HG02885 (cell line): ENCODE measurements around the gene RPL31.

ENCODE experiments used
- ATAC-seq: cut with Tn5 transposase; IDR thresholded peaks from one replicate; pipeline ENCODE4 v1.9.1; 2021; ENCODE audit warnings: mild to moderate bottlenecking; ENCODE audit not compliant: unreplicated experiment, poor library complexity

RPL31 gene

DNA sequence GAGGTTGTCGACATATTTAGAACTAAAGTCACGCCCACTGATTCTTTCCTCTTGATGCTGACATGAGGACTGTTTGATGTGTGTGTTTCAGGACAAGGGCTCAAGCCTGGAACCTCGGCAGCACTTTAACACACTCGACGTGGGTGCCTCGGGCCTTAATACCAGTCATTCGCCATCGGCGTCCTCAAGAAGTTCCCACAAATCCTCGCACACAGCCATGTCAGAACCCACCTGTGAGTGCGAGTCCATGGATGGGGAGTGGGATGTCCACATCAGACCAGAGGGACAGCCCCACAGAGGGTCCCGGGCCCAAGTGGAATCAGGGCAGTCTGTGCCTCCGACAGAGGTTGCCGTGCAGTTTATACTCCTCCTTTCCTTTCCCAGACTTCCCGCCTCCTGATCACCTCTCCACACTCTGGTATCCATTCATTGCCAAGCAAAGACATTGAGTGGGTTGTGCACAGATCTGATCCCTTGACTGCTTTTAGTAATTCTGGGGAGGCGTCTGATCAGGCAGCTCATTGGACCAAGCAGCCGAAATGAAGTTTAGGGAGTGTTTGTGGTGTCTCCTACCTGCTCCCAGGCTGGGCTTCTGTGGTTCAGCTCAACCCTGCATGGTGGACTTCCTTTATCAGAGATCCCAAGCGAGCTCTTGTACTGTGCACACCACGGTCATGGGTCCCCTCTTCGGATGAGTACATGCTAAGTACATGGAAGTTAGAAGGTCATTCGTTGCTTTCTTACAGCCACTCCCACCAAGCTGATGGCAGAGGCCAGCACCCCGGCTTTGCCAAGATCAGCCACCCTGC, 27.2 kb upstream of the RPL31 start:
- ATAC-seq = no peak

DNA sequence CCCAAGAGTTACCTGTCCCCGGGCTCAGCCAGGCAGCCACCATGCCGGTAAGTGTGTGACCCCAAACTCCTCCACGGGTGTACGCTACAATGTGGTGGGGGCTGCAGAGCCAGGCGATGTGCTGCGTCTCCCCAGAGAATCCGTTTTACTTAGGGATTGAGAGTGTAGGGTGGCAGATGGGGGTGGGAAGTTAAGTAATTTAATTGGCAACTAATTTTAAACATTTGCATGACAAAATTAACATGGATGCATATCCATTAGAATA, 26.6 kb upstream of the RPL31 start:
- ATAC-seq = no peak

DNA sequence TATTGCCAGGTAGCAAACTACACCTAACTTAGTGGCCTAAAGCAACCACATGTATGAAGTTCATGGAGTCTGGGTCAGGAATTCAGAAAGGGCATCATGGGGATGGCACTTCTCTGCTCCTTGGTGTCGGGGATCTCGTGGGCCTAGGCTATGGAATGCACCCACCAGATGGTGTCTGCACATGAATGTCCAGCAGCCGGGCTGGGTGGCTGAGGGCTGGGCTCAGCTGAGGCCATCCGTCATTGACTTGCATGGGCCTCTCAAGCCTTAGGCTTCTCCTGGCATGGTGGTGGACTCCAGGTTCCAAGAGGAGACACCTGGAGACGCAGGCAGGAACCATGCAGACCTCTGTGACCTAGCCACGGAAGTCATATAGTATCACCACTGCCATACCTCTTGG, 26.0 kb upstream of the RPL31 start:
- no peak for ATAC-seq

DNA sequence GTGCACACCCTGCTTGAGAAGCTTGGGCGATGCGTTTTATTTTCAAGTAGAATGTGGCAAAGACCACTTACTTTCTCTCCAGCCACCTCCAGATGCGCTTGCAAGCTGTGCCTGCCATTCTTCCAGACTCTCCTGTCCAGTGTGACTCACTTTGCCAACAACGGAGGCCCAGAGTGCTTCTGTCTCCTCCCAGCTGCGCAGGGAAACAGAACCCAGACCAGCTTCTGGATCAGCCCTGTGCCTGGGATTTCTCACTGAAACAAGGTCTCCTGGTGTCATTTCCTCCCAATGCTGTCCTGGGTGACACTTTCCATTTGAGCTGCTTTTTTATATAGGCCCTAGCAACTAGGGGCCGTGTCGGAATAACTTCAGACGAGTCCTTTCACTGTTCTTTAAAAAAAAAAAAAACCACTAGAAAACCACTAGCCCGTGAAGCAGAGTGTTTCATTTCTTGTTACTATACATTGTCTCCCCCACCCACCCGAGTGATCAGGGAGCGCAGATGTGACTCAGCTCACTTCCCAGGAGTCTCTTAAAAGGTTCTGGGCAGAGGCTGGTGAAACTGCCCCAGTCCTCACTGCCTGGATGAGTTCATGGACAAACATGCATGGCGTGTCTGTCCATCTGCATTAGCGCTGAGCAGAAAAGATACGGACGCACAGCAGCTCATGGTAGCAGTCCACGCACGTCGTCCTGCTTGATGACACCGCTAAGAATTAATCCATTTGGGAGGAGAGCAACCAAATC, 25.3 kb upstream of the RPL31 start:
- ATAC-seq = peak; percentile 92

DNA sequence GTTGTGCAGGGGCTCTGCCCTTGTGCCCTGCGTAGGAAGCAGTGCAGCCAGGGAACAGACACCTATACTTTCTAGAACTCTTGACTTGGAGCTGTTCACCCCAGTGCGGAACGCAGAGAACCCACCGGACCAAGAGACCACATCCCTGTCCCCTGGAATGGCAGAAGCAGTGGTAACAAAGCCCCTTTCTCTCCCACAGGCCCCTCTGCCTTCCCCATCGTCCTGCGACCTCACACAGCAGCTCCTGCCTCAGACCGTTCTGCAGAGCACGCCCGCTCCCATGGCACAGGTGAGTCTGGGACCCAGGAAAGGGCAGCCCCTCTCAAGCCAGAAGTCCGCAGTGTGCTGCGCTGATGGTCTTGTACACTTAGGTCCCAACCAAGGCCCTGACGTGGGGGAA, 24.6 kb upstream of the RPL31 start:
- no peak for ATAC-seq

DNA sequence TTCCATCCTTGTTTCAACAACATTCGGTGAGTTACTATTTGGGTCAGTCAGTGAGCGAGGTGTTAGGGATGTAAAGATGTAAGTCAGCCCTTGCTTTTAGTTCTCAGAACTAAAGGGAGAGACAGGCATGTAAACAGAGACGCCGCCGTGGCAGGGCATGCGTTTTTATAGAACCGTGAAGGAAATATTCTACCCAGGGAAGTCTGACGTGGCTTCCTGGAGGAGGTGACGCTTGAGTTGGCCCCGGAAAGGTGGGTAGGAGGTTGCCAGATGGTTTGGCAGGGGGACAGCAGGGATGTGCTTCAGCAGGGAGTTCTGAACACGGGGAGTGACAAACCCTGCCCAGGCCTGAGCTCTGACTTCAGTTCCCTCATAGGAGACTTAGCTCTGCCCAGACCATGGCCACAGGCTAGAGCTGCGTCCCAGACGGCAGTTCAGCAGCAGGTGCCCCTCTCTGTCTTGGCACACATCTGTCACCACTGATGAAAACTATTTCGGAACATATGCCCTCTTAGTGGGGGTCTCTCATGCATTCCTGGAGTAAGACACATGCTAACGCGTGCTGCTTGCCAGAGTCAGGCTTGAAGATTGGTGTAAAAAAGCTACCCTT, 23.4 kb upstream of the RPL31 start:
- ATAC-seq = no peak

DNA sequence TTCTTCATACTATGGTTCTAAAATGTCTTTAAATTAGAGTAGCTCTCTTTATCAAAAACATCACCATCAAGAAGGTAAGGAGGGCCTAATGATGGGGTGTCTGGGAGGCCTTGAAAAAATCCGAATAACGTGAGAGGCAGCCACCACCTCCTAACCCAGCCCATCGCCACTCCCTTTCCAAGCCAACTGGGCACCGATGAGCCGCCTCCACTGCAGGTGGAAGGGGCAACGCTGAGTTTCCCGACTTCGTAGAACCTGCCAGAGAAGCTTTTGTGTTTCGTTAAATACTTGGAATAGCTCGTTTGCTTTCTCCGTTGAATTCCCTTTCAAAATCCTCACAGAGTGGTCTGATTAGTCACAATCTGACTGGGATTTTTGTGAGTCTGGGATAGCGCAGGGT, 22.0 kb upstream of the RPL31 start:
- no peak for ATAC-seq

DNA sequence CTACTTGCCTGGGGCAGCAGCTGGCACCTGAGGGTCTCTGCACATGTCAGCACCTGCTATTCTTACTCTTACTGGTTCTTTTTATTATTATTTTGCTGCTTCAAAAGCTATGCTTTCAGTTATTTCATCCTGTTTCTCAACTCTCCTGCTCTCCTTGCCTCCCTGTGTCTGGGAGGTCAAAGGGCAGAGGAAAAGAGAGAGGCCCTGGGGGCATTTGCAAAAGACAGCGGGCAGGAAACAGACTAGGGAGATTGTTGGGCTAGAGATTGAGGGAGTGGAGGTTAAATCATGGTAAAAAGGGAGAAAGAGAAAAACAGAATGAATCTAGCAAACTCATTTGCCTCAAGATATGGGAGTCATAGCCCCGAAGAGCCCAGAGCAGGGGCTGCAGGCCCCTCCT, 21.1 kb upstream of the RPL31 start:
- ATAC-seq = no peak

DNA sequence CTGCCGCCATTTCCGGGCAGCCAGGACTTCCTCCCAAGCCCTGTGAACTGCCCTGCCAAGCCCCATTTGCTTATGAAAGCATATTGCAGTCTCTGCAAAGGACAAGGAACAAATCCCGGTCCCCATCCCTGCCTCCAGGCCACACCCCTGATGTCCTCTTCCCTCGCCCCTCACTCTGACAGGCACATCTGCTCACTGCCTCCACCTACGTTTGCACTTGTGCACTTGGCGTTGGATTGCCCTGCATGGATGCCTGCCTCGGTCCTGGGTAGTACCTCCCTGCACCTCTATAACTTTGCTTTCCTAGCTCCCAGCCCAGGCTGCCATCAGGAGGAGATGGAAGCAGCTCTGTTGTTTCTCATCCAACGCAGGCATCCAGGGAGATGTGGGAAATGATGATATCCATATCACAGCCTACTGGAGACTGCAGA, 19.6 kb upstream of the RPL31 start:
- no peak for ATAC-seq

DNA sequence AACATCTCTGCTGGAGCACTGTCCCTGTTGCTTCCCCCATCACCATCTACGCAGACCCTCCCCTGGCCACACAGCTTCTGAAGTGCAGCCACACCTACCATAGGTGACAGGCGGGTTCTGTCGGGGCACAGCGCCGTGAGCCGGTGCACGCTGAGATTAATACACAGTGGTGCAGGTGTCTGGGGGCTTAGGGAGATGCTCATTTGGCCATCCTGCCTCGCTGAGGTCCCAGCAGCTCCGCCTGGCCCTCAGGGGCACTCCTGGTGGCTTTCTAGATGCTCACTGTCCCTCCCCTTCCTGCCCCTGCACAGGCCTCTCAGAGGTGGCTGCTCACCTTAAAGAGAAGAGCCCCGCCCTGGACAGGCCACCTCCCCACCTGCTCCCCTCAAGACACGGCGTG, 18.9 kb upstream of the RPL31 start:
- ATAC-seq = no peak

DNA sequence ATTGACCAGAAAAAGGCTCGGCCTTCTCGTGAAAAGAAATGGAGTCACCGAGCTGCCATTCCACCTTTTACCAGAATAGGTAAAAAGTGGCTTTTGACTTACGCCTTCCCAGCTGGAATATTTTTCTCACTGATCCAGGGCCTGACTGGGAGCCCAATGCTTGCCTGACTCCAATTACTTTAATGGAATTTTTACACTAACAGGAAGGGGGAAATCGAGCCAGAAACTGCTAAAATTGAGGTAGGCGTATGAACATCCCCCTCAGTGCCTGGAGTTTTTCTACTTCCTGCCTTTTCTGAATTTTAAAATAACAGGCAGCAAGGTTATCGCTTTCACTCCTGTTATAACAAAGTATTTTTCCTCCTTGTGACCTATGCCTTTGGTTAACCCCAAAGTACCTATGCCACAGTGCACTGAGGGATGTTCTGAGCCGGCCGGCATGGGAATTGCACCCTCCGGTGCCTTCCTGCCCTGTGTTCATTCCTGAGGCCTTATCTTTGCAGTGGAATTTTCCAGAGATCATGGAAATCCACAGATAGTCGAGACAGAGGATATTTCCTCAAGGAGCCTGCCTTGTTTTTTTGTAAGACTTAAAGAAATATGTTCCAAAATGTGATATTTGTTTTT, 18.3 kb upstream of the RPL31 start:
- no peak for ATAC-seq

DNA sequence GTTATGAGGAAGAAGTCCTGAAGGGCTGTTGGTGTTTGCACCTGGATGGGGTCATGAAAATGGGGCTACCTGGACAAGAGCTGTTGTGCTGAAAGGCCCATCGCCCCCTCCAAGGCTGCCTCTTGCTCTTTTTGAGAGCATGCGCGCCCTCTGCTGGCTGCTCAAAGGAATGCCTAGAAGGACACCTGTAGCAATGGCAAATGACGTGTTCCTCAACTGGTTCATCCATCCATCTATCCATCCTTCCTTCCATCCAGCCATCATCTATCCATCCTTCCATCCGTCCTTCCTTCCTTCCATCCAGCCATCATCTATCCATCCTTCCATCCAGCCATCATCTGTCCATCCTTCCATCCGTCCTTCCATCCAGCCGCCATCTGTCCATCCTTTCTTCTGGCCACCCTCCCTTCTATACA, 17.2 kb upstream of the RPL31 start:
- no peak for ATAC-seq

DNA sequence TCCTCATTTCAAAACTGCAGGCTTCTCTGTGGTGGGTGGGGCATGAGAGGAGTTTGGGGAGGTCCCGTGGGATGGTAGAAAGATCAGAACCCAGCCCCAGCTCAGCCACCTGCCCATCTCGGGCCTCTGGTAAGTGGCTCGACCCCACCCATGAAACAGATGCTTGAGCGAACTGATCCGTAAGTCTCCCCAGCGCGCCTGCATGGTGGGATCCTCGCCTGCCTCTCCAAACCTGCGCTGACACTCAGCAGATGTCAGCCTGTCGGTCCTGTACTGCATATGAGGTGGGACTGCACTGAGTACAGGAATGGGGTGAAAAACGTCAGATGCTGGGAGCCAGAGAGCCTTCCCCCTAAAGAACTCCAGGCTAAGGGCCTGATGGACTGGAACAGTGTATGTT, 15.9 kb upstream of the RPL31 start:
- ATAC-seq = no peak

DNA sequence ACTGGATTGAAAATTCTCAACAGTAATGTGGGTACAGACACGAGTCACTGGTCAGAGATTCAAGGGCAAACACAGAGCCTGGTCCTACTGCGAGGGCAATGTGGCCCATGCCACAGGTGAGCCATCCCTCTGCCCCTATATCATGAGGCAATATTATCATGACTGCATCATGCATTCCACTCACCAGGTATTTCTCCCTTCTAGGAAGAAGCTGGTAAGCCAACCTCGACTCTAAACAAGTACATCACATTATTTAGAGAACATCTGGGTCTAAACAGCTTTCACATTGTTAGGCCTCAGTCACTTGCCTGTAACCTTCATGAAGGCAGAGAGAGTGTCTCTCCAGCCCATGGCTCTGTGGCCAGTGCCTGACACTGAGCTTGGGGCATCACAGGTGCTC, 14.6 kb upstream of the RPL31 start:
- ATAC-seq = no peak

DNA sequence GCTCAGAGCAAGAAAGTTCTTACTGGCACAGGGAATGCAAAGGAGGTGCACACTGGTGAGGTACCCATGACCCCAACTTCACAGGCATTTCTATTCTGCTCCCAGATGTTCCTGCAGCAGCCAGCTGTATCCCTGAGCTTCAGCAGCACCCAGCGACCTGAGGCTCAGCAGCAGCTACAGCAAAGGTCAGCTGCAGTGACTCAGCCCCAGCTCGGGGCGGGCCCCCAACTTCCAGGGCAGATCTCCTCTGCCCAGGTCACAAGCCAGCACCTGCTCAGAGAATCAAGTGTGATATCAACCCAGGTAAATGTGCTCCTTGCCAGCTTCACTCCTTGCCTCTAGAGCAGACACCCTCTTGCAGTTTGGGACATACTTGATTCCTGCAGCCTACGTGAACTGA, 14.1 kb upstream of the RPL31 start:
- no peak for ATAC-seq

DNA sequence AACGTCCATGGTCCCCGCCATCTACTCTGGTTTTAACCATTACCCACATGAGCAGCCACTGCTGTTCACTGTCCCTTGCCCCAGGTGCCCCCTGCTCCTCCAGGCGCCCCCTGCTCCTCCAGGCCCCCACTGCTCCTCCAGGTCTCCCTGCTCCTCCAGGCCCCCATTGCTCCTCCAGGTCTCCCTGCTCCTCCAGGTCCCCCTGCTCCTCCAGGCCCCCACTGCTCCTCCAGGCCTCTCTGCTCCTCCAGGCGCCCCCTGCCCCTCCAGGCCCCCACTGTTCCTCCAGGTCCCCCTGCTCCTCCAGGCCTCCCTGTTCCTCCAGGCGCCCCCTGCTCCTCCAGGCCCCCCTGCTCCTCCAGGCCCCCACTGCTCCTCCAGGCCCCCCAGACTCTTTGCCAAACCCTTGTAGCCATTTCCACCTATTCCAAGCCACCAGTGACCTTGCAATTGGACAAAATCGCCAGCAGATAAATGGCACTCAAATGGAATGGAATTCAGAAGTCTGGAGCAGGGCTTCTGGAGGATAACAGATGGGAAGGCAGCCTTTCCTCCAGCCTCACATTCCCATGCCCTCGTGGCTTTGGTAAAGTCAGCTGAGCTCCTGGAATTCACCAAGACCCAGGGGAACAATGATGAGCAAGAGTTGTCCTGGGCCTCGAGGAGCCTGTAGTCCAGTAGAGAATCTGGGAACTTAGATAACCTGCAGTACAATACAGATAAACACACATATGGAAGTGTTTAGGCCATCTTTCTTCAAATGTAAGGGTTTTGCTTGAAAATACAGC, 13.3 kb upstream of the RPL31 start:
- no peak for ATAC-seq

DNA sequence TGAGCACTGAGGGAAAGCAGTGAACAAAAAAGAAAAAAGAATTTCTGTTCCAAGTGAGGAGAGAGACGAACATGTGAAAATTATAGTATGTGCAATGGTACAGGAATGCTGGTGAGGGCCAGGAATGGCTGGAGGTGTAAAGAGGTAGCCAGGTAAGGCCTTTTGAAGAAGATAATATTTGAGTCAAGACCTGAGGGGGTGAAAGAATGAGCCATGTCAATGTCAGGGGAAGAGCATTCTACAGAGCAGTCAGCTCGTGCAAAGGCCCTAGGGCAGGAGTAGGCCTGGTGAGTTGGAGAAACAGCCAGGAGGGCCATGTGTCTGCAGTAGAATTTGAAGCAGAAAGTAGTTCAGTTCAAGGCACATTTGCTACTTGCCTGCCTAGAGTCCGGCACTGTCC, 12.4 kb upstream of the RPL31 start:
- no peak for ATAC-seq

DNA sequence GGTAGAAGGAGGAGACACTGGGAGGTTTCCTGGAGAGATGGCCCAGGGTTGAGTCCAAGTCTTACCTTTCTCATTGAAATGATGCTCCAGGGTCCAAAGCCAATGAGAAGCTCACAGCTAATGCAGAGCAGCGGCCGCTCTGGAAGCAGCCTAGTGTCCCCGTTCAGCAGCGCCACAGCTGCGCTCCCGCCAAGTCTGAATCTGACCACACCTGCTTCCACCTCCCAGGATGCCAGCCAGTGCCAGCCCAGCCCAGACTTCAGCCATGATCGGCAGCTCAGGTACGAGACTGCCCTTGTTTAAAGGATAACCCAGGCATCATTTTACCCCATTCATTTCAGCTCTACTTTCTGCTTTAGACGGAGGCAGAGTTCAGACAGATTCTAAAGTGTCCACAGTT, 11.9 kb upstream of the RPL31 start:
- no peak for ATAC-seq

DNA sequence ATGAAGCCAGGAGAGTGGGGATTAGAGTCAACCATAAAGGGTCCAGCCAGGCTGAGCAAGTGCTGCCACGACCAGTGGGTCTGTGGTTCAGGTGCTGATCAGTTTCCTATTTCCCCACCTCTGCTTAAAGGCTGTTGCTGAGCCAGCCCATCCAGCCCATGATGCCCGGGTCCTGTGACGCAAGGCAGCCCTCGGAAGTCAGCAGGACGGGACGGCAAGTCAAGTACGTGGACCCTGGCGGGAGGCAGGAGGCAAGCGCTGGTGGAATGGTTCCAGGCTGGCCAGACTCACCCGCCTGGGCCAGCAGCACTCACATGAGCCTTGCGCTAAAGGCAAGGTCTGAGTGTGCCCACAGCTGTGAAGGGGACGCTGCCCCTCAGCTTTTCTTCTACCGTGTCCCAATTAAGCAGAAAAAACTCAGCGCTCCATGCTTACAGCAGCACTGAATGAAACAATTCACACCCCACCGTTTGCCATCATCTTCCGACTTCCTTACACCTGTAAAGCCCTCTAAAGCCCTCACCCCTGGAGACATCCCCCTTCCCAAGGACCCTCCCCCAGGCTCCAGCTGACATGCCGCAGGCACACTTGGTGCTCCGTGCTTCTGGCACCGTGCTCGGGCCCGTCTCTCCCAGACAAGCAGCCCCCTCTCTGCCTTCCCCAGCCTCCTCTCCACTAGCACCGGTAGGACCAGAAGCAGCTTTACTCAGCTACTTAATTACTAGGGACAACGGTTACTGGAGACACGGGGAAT, 11.3 kb upstream of the RPL31 start:
- ATAC-seq = no peak

DNA sequence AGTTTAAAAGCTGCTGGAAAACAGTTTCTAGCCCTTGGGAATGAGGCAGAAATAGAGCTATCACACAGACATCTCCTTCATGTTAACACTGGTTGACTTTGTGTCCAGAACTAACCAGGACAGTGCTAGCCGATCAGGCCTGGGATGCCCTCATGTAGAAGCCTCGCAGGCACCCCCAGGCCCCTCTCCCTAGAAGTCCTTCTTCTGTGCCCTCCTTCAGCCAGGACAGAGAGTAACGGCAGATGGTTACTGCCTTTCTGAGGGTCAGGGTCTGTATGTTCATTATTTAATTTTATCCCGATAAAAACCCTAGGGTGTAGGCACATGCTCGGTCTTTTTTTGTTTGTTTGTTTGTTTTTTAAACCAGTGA, 10.7 kb upstream of the RPL31 start:
- no peak for ATAC-seq
